Naive B cell (primary cell): ENCODE measurements around the gene KIRREL3. TPM values are rescaled to one million over a fixed set of nuclear protein-coding genes. Genes with fewer than 3 reads are reported as not detected.

Source experiments
- ATAC-seq, 2 donors: fragments of 150-1000 bp; cut with Tn5 transposase; 2 replicates each; pipeline ENCODE4 v1.10.0; 2021; ENCODE audit warnings: low read depth in 2 of 2, mild to moderate bottlenecking in 2 of 2, moderate library complexity in 2 of 2
- DNase-seq: peaks from one replicate; pipeline ENCODE4 v3.0.0; 2022
- H3K27ac Mint-ChIP-seq, 6 donors: one replicate each; pipeline ENCODE4 v1.8.0; 2020 to 2022; ENCODE audit warnings: mild to moderate bottlenecking in 6 of 6, mixed read lengths in 6 of 6, moderate library complexity in 5 of 6, inconsistent platforms in 2 of 6
- H3K27me3 Mint-ChIP-seq, 3 donors: one replicate each; pipeline ENCODE4 v1.8.0; 2021 to 2022; ENCODE audit warnings: mixed read lengths in 3 of 3, mild to moderate bottlenecking in 1 of 3
- H3K36me3 Mint-ChIP-seq, 2 donors: one replicate each; pipeline ENCODE4 v1.8.0; 2020 to 2022; ENCODE audit warnings: mixed read lengths in 2 of 2, inconsistent platforms in 1 of 2, mild to moderate bottlenecking in 1 of 2
- H3K4me1 Mint-ChIP-seq, 3 donors: one replicate each; pipeline ENCODE4 v1.8.0; 2020 to 2022; ENCODE audit warnings: mixed read lengths in 3 of 3, inconsistent platforms in 1 of 3, mild to moderate bottlenecking in 1 of 3, moderate library complexity in 1 of 3
- H3K4me3 Mint-ChIP-seq, 8 donors: one replicate each; pipeline ENCODE4 v1.8.0; 2020 to 2022; ENCODE audit warnings: mild to moderate bottlenecking in 8 of 8, mixed read lengths in 8 of 8, moderate library complexity in 8 of 8, inconsistent platforms in 2 of 8
- H3K9me3 Mint-ChIP-seq, 7 donors: one replicate each; pipeline ENCODE4 v1.8.0; 2020 to 2022; ENCODE audit warnings: mixed read lengths in 7 of 7, mild to moderate bottlenecking in 5 of 7, inconsistent platforms in 2 of 7, moderate library complexity in 1 of 7
- polyA plus RNA-seq, 6 donors: library from polyadenylated mRNA; unstranded; fragments of 300-500 nt; fragmentation: Illumina TruSeq; gene quantifications; one replicate each; pipeline ENCODE4 v1.2.3, GENCODE V29; 2021; ENCODE audit warnings: low read depth in 6 of 6

KIRREL3 gene
- polyA plus RNA-seq, 6 donors from 2014 or later = not detected

GRCh38 chr11:126782810-126783209, 217.8 kb downstream of the KIRREL3 start:
- H3K36me3 Mint-ChIP-seq = no peaks in the 10 kb centered on the region
- peaks cover 6 to 16% (median 12%) of the 10 kb centered on the region in 3 donors for H3K27me3 Mint-ChIP-seq
- ATAC-seq = no peak
- no peaks in the 10 kb centered on the region for H3K4me1 Mint-ChIP-seq
- H3K4me3 Mint-ChIP-seq = no peak overlapping the region
- DNase-seq = no peak
- no peaks in the 10 kb centered on the region for H3K9me3 Mint-ChIP-seq
- H3K27ac Mint-ChIP-seq = no peak overlapping the region

GRCh38 chr11:126781942-126782341, 218.6 kb downstream of the KIRREL3 start:
- Mint-ChIP-seq H3K36me3 (no peaks in the 10 kb centered on the region), H3K4me1 (no peaks in the 10 kb centered on the region), H3K4me3 (no peak overlapping the region), H3K27me3 (peaks cover 9 to 20% (median 12%) of the 10 kb centered on the region in 3 donors), H3K27ac (no peak overlapping the region), H3K9me3 (no peaks in the 10 kb centered on the region)
- DNase-seq (no peak), ATAC-seq (no peak)

DNA sequence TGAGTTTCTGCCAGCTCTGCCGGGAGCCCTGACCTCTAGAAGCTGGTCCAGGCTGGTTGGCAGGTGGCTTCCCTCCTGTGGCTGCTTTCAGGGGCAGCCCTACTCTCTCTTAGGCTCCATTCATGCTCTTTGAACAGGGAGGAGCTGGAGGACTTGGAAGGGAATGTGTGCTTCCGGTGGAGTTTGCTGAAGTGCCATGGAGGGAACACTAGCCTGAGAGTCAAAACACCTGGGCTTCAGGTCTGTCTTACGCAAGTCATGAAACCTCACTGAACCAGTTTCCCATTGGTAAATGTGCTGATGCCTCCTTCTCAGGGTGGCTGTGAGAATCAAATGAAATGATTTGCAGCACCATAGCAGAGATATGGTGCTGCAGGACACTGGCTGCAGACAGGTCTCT, 224.5 kb downstream of the KIRREL3 start:
- no peak overlapping the region for H3K27ac Mint-ChIP-seq

GRCh38 chr11:126772267-126772666, 228.3 kb downstream of the KIRREL3 start:
- Mint-ChIP-seq H3K27ac (no peak overlapping the region), H3K9me3 (peaks cover 0 to 8% (median 3%) of the 10 kb centered on the region in 7 donors), H3K4me3 (no peak overlapping the region), H3K27me3 (peaks cover 11 to 21% (median 12%) of the 10 kb centered on the region in 3 donors), H3K4me1 (no peaks in the 10 kb centered on the region), H3K36me3 (no peaks in the 10 kb centered on the region)
- DNase-seq (no peak), ATAC-seq (no peak)

More for the DNA sequence above, 224.5 kb downstream of the KIRREL3 start:
- Mint-ChIP-seq H3K36me3 (no peaks in the 10 kb centered on the region), H3K9me3 (peaks cover 0 to 3% (median 0%) of the 10 kb centered on the region in 7 donors), H3K4me1 (no peaks in the 10 kb centered on the region), H3K4me3 (no peak overlapping the region), H3K27me3 (peaks cover 17 to 38% (median 25%) of the 10 kb centered on the region in 3 donors)
- no peak for ATAC-seq
- DNase-seq = no peak

GRCh38 chr11:126768702-126769101, 231.9 kb downstream of the KIRREL3 start:
- H3K36me3 Mint-ChIP-seq = no peaks in the 10 kb centered on the region
- H3K4me3 Mint-ChIP-seq = peak overlapping the region in 1 of 8 donors; percentile 35
- H3K27me3 Mint-ChIP-seq = peaks cover 5 to 15% (median 7%) of the 10 kb centered on the region in 3 donors

GRCh38 chr11:126766440-126766839, 234.1 kb downstream of the KIRREL3 start:
- Mint-ChIP-seq H3K4me3 (no peak overlapping the region), H3K9me3 (peaks cover 0 to 7% (median 4%) of the 10 kb centered on the region in 7 donors), H3K36me3 (no peaks in the 10 kb centered on the region), H3K27me3 (no peaks in the 10 kb centered on the region), H3K4me1 (no peaks in the 10 kb centered on the region), H3K27ac (no peak overlapping the region)
- DNase-seq = no peak
- no peak for ATAC-seq

More at GRCh38 chr11:126768702-126769101, 231.9 kb downstream of the KIRREL3 start:
- no peak for DNase-seq
- H3K4me1 Mint-ChIP-seq = no peaks in the 10 kb centered on the region
- no peak overlapping the region for H3K27ac Mint-ChIP-seq
- H3K9me3 Mint-ChIP-seq = peaks cover 0 to 9% (median 4%) of the 10 kb centered on the region in 7 donors
- no peak for ATAC-seq

- Mint-ChIP-seq H3K4me3 (no peak overlapping the region), H3K9me3 (peaks cover 0 to 7% (median 4%) of the 10 kb centered on the region in 7 donors), H3K4me1 (no peaks in the 10 kb centered on the region), H3K36me3 (no peaks in the 10 kb centered on the region), H3K27me3 (peaks cover 0 to under 1% (median 0%) of the 10 kb centered on the region in 3 donors), H3K27ac (no peak overlapping the region)
- ATAC-seq (no peak), DNase-seq (no peak)
These were observed 235.4 kb downstream of the KIRREL3 start for GRCh38 chr11:126765196-126765595.

GRCh38 chr11:126764231-126764630, 236.3 kb downstream of the KIRREL3 start:
- H3K4me1 Mint-ChIP-seq = no peaks in the 10 kb centered on the region
- DNase-seq = no peak
- H3K27me3 Mint-ChIP-seq = peaks cover 0 to 4% (median 0%) of the 10 kb centered on the region in 3 donors
- H3K27ac Mint-ChIP-seq = no peak overlapping the region
- H3K4me3 Mint-ChIP-seq = no peak overlapping the region
- H3K36me3 Mint-ChIP-seq = no peaks in the 10 kb centered on the region
- no peak for ATAC-seq
- H3K9me3 Mint-ChIP-seq = peaks cover 0 to 7% (median 4%) of the 10 kb centered on the region in 7 donors

DNA sequence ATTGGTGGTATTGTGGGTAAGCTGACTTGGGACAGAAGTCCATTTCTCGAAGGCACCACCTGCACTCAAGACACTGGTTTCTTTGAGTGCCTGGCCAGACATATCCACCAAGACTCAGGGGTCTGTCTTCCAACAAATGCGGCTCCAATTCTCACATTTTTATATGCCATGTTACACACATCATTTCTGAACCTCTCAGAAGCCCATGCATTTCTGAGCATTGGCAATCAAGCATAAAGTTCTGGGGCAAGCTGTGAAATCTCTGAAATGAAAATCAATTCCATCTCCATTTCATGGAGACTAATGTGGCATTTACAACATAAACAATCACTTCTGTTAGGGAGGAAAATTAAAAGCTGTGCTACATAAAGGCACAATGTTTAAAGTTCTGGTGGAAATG, 243.7 kb downstream of the KIRREL3 start:
- ATAC-seq (no peak), DNase-seq (no peak)
- no peak overlapping the region for H3K27ac Mint-ChIP-seq
- H3K9me3 Mint-ChIP-seq = peaks cover 0 to 2% (median 0%) of the 10 kb centered on the region in 7 donors
- H3K36me3 Mint-ChIP-seq = no peaks in the 10 kb centered on the region
- no peak overlapping the region for H3K4me3 Mint-ChIP-seq
- no peaks in the 10 kb centered on the region for H3K4me1 Mint-ChIP-seq
- H3K27me3 Mint-ChIP-seq = peaks cover 0 to 11% (median 0%) of the 10 kb centered on the region in 3 donors

DNA sequence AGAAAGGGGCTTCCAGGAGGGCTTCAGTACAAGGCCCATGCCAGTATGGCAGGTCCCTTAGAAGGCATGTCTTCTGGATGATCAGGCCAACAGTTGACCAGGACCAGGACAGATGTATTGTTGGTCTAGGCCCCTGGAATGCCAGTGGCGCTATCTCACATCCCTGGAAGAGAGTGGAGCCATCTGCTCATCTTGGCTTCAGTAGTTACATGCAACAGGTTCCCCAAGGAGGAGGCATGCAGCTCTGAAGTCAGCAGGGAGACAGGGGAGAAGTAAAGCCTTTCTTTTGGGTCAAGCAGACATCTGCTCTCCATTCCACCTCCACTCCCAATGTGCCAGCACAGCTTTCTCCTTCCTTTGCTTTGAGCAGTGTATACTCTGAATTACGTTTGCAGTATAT, 244.1 kb downstream of the KIRREL3 start:
- Mint-ChIP-seq H3K27me3 (peaks cover 0 to 11% (median 0%) of the 10 kb centered on the region in 3 donors), H3K4me1 (no peaks in the 10 kb centered on the region), H3K4me3 (no peak overlapping the region), H3K27ac (peak overlapping the region in 1 of 6 donors; percentile 7), H3K36me3 (no peaks in the 10 kb centered on the region), H3K9me3 (peaks cover 0 to 2% (median 0%) of the 10 kb centered on the region in 7 donors)
- no peak for DNase-seq
- ATAC-seq = no peak

GRCh38 chr11:126755526-126755925, 245.0 kb downstream of the KIRREL3 start:
- no peak overlapping the region for H3K27ac Mint-ChIP-seq
- DNase-seq (no peak), ATAC-seq (no peak)
- H3K36me3 Mint-ChIP-seq = no peaks in the 10 kb centered on the region
- H3K4me1 Mint-ChIP-seq = no peaks in the 10 kb centered on the region
- H3K9me3 Mint-ChIP-seq = peaks cover 0 to 2% (median 0%) of the 10 kb centered on the region in 7 donors
- H3K27me3 Mint-ChIP-seq = peaks cover 0 to 11% (median 0%) of the 10 kb centered on the region in 3 donors
- H3K4me3 Mint-ChIP-seq = no peak overlapping the region

- ATAC-seq (no peak), DNase-seq (no peak)
- H3K9me3 Mint-ChIP-seq = peaks cover 0 to 2% (median 0%) of the 10 kb centered on the region in 7 donors
- no peaks in the 10 kb centered on the region for H3K4me1 Mint-ChIP-seq
- H3K27ac Mint-ChIP-seq = no peak overlapping the region
- H3K27me3 Mint-ChIP-seq = peaks cover 0 to 6% (median under 1%) of the 10 kb centered on the region in 3 donors
- H3K36me3 Mint-ChIP-seq = no peaks in the 10 kb centered on the region
- H3K4me3 Mint-ChIP-seq = no peak overlapping the region
These were observed 245.8 kb downstream of the KIRREL3 start for GRCh38 chr11:126754591-126755426.

DNA sequence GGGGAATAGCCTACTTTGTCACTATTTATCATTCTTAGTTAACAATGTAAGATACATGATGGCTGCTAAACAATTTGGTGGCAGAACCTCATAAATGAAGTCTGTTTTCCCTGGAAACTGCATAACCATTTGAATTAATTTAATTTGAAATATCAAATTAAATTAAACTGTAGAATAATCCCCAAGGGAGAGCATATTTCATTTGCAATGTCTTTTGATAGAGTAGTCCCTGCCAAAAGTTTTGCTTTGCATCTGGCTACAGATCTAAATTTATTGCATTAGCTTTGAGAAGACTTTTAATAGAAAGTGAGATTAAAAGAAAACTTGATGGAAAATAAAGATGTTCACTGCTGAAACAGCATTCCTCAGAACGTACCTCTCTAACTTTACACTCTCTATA, 246.6 kb downstream of the KIRREL3 start:
- Mint-ChIP-seq H3K4me1 (no peaks in the 10 kb centered on the region), H3K4me3 (no peak overlapping the region), H3K27ac (no peak overlapping the region), H3K27me3 (peaks cover 6 to 9% (median 6%) of the 10 kb centered on the region in 3 donors), H3K9me3 (peaks cover 0 to 4% (median 1%) of the 10 kb centered on the region in 7 donors), H3K36me3 (no peaks in the 10 kb centered on the region)
- ATAC-seq (no peak), DNase-seq (no peak)

DNA sequence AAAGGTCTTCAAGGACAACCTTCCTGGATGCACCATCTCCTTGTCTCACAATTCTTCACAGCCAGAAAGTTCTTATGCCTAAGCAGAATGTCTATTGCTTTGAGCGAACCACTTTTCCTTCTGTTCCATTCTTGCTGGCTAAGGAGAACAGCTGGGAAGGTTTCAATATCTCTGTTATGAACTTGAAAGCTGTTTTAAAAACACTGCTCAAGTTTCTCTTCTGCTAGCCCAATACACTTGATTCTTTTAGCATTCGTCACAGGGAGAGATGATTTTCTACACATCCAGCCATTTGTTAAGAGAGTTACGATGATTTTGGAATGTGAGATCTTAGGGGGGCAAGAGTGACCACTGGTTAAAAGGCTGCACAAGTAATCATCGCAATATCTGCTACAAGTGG, 249.3 kb downstream of the KIRREL3 start:
- no peak for ATAC-seq
- no peak for DNase-seq
- no peak overlapping the region for H3K27ac Mint-ChIP-seq
- H3K9me3 Mint-ChIP-seq = peaks cover 0 to 5% (median 0%) of the 10 kb centered on the region in 7 donors
- no peak overlapping the region for H3K4me3 Mint-ChIP-seq
- H3K36me3 Mint-ChIP-seq = no peaks in the 10 kb centered on the region
- peaks cover 4 to 17% (median 10%) of the 10 kb centered on the region in 3 donors for H3K27me3 Mint-ChIP-seq
- no peaks in the 10 kb centered on the region for H3K4me1 Mint-ChIP-seq
